NCI-H748 (cell line): ENCODE data around the gene SLC25A42.

Experiments used
- DNase-seq: peaks from one replicate; lab custom pipeline; 2025; ENCODE audit not compliant: unreplicated experiment; lab: John Stamatoyannopoulos, UW

SLC25A42 gene

DNA sequence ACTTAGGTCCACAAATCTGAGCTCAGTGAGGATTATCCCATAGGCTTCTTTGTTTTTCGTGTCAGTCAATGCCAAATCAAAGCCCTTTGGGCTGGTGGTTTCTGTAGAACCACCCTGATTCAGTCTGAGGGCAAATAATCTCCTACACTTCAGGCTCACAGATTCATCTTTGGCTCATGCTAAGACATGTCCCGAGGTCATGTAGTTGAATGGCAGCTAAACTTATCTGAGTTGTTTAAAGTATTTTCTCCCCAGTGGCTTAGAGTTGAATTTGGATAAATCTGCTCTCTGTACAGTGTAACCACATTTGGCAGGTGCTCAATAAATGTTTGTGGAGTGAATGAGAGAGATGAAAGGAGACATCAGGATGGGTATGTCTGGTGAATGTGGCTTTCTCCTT, 13.1 kb upstream of the SLC25A42 start:
- DNase-seq = no peak

DNA sequence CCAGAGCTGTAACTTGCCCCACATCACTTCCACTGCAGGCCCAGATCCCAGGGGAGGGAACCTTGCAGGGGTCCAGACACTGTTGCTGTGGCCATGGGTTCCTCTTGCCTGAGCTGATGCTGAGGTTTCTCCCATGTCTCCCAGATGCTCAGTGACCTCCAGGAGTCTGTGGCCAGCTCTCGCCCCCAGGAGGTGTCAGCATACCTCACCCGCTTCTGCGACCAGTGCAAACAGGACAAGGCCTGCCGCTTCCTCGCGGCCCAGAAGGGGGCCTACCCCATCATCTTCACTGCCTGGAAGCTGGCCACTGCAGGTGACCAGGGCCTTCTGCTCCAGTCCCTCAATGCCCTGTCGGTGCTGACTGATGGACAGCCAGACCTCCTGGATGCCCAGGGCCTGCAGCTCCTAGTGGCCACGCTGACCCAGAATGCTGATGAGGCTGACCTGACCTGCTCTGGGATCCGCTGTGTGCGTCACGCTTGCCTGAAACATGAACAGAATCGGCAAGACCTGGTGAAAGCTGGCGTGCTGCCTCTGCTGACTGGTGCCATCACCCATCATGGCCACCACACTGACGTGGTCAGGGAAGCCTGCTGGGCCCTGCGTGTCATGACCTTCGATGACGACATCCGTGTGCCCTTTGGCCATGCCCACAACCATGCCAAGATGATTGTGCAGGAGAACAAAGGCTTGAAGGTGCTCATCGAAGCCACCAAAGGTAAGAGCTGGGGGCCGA, 12.1 kb upstream of the SLC25A42 start:
- DNase-seq = no peak

DNA sequence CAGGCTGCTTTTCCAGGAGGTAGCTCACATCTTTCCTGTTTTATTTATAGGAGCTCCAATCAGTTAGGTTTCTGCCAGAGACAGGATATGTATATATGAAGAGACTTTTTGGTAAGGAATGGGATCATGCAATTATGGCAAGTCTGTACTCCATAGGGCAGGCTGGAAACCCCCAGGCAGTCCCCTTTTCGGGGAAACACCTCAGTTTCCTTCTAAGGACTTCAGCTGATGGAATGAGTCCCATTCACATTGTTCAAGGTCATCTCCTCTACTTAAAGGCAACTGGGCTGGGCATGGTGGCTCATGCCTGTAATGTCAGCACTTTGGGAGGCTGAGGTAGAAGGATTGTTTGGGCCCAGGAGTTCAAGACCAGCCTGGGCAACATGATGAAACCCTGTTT, 10.9 kb upstream of the SLC25A42 start:
- no peak for DNase-seq

DNA sequence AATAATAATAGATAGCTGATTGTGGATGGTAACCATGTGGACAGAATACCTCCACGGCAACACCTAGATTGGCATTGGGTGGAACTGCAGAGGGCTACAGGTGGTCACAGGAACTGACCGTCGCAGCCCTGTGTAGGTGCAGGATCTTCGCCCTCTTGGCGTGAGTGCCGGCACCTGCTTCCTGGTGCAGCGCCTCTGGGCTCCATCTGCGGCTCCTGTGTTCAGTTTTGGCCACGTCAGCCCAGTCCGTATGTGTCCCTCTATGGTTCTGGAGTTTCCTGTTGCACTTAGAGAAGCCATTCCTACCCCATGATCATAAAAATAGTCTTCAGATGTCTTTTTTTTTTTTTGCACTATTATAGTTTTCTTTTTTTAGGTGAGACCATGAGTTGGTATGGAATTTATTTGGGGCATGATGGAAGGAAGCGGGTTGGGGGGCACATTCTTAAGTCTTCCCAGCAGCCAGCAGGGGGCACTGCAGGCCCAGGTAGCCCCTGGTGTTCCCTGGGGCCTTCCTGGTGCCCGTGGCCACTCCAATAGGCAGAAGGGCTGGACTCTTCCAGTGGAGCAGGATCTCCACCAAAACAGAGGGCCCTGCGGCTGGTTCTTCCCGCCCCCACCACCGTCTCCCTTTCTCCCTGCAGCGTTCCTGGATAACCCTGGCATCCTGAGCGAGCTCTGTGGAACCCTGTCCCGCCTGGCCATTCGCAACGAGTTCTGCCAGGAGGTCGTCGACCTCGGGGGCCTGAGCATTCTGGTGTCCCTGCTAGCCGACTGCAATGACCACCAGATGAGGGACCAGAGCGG, 10.1 kb upstream of the SLC25A42 start:
- peak; percentile 31 for DNase-seq

DNA sequence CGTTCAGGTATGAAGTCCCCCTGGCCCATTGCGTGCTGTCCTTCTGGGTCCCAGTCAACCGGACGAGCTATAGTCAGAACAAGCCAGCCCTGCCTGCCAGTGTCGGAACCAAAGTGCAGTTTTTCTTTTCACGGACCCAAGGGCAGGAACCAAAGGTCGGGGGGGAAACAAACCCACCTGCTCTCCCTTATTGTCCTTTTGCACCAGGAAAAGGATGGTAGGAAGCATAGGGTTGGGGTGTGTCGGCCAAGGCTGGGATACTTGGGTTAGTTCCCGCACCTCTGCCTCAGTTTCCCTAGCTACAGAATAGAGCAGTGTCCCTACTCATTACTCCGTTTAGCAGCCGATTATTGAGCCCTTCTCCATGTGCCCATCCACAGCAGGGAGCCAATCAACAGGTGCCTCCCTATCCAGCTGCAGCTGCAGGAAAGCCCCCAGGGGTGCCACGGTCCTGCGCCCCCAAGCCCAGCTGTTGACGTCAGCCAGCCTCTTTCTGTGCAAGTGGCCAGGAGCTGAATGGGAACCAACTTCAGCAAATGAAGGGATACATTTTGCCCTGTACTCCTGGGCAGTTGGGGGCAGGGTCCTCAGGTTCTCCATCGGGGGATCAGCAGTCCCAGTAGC, 9.4 kb upstream of the SLC25A42 start:
- DNase-seq = no peak

DNA sequence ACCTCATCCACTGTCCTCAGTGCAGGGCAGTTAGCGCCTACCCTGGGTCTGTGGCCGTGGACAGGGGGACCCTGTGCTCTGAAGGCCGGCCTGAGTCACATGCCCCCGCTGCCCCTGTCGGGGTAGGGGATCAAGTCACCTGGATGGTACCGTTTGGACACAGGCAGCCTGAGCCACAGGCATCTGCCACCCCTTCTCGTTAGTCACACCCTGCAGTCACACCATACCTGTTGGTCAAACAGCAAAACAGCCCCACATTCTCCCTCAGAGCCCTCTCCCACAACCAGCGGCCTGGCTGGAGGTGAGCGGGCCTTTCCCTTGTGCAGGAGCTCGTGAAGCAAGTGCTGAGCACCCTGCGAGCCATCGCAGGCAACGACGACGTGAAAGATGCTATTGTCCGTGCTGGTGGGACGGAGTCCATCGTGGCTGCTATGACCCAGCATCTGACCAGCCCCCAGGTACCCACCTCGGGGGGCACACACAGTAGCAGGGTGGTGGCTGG, 8.8 kb upstream of the SLC25A42 start:
- no peak for DNase-seq

DNA sequence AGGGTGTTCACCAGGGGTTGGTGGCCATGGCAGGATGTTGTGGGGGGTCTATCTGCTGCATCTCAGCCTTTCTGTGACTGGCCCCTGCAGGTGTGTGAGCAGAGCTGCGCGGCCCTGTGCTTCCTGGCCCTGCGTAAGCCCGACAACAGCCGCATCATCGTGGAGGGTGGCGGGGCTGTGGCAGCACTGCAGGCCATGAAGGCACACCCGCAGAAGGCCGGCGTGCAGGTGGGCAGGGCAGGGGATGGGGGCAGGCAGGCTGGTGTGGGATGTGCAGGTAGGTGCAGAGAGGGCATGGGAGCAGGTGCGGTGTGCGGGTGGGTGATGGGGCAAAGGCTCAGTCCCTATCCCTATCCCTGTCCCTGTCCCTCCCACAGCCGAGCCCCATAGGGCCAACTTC, 8.1 kb upstream of the SLC25A42 start:
- no peak for DNase-seq

DNA sequence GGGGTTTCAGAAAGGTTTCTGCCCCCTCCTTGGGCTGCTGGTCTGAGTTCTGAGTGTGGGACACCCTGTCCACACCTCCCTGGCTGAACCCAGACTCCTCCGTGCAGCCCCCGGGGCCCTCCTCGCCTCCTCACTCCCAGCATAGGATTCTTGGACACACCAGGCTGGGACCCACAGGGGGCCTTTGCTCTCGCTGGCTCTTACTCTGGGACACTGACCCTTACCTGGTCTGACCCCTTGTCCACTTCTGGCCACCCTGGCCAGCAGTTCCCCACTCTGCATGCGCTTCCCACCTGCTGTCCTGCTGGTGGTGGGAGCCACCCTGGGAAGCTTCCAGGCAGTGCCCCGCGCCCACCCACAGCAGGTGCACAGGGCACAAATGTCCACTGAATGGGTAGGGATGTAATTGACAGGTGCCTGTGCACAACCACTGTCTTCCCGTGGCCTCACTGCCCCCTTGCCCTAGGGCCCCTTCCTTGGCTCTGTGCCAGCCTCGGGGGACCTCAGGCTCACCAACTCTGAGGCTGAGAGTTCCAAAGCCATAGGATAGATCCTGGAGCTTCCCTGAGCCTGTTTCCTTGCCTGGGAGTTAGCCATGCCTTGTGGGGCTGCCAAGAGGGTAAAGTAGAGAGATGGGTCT, 7.0 kb upstream of the SLC25A42 start:
- DNase-seq = no peak

DNA sequence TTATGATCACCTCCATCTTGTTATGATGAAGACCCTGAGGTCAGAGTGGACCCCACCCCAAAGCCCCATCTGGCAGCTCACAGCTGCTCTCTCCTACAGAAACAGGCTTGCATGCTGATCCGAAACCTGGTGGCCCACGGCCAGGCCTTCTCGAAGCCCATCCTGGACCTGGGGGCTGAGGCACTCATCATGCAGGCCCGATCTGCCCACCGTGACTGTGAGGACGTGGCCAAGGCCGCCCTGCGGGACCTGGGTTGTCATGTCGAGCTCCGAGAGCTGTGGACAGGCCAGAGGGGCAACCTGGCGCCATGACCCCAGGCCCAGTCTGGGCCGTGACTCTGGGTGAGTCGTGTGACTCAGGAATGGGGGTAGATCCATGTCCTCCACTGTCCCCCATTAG, 6.5 kb upstream of the SLC25A42 start:
- no peak for DNase-seq

DNA sequence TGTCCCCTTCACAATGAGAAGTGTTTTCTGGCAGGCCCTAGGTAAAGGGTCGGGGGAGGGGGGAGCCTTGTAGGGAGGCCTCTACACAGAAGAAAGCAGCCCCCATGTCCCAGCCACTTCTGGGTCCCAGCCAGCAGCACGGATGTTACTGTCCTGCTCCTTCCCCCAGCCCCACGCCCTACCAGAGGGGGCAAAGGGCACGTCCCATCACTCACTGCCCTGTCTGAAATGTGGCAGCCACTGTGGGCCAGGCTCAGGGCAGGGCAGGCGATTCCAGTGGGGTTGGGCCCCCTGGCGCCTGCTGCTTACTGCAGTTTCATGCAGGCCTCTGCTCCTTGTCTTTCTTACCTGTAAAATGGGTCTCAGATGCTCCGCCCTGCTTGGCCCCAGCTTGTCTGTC, 6.1 kb upstream of the SLC25A42 start:
- no peak for DNase-seq

DNA sequence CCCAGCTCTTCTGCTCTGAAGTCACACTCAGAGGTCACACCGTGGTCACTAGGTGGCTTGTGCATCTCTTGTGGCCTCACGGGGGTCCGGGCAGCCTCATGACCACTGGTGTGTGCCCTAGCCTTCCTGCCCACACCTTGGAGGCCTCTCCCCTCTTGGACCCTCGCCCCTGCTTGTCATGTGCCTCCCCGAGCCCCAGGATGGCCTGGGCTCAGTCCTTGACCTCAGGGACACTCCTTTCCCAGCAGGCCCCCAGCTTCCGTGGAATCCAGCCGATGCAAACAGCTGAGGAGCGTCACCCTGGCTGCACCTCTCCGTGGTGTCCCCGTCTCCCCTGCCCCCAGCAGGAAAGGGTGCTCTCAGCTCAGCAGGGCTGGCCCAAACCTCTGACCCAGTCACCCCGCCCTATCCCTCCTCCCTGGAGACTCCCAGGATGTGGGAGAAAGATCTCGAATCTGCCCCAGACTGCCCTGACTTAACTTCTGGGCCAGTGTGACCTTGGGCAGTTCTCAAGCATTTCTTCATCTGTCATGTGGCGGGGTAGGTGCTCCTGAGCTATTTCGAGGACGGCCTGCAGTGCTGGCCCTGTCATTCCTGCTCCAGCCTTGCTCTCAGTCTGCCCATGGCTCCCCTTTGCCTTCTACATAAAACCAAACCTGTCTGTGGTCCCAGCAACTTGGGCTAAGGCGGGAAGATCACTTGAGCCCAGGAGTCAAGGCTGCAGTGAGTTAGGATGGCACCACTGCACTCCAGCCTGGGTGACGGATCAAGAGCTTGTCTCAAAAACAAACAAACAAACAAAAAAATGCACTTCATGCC, 4.6 kb upstream of the SLC25A42 start:
- no peak for DNase-seq

DNA sequence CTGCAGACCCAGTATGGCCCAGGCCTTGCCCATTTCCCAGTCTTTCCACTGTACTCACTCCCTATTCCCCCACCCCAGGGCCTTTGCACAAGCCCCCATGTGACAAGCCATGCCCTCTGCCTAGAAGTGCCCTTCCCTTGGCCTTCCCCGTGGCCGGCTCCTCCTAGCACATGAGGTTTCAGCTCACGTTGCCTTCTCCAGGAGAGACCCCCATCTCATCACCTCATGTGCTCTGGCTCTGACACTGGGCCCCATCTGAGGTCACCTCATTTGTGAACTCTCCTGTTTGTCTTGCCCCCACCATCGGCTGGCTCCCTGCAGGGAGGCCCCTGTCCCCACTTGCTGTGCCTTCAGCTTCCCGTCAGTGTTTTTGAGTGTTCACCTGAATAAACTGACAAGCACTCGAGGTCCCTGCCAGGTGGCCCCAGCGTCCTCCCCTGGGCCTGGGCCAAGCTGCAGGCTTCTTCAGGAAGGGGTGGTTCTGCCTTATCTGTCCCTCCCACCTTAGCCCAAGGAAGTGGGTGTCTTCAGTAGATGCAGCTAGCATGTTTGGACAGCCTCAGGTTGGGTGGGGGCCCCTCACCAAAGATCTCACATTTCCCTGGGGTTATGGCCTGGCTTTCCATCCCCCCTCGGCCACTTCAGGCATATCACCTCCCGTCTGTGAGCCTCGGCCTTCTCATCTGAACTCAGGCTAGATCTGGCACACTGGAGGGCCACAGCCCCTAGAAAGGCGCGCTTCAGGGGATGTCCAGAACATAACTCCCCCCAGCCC, 3.8 kb upstream of the SLC25A42 start:
- DNase-seq = no peak

DNA sequence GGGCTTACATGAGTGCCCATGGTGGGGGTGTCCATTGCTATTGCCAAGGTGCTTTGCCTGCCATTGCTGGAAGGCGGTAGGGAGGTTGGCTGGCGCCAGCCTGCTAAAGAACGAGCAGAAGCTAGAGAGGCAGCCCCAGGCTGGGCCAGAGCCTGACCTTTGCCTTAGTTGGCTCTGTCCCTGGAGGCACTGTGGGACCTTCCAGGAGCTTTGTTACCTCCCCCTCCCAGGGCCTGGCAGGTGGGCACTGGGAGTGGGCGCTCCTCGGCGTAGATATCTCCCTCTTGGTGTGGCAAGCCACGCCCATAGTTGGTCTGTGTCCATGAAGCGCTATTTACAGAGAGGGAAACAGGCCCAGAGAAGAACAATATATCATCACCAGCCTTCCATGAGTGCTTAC, 2.3 kb upstream of the SLC25A42 start:
- DNase-seq = no peak

DNA sequence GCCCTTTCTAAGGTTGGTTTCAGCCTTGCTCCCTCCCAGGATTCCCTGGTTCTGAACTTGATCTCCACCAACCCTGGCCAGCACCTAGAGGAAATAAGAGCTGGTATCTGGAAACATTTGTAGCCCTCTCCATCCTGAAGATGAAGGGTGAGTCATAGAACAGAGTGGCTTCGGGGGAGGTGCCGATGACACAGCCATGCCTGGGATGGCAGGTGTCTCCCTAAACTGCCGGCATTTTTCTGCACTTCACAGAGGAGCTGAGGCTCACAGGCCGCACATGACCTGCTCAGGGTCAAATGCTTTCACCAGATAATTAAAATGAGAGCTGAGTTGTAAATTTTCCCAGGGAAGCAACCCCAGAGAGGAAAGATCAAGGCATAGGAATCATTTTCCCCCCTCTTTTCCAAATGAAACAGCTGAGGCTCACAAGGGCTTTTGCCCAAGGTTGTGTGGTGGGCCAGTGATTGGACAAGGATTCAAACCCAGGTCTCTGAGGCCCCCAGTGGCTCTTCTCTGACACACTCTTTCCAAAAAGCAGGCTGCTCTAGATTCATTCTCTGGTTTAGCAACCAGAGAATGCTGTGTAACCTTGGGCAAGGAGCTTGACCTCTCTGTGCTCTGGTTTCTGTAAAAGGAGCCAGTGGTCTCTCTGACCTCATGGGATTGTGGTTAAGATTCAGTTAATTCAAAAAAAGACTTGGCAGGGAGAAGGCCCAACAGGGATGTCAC, 1.2 kb upstream of the SLC25A42 start:
- no peak for DNase-seq

DNA sequence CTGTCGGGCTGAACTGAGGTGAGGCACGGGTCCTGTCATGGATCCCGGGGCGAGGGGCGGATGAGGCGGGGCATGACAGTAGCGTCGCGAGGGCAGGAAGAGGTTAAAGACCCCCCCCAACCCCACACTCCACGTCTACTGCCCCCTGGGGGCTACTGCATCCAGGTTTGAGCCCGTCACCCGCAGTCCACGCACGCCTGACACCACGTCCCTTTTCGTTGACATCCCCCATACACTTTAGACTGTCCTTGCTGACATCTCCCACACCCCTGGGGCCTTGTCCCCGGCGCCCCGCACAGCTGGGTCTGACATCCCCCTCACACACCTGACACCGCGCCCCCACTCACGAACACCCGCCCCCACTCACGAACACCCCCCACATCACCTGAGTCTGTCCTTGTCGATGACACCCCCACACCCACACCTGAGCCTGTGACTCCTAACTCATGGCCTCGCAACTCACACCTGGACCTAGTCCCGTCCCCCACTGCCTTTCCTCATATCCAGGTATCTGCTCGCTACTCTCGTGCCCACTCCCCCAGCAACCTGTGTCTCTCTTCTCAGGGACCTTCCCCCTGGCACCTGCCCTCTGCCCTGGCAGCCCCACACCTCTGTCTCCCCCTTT, 416 bp downstream of the SLC25A42 start:
- DNase-seq = no peak

DNA sequence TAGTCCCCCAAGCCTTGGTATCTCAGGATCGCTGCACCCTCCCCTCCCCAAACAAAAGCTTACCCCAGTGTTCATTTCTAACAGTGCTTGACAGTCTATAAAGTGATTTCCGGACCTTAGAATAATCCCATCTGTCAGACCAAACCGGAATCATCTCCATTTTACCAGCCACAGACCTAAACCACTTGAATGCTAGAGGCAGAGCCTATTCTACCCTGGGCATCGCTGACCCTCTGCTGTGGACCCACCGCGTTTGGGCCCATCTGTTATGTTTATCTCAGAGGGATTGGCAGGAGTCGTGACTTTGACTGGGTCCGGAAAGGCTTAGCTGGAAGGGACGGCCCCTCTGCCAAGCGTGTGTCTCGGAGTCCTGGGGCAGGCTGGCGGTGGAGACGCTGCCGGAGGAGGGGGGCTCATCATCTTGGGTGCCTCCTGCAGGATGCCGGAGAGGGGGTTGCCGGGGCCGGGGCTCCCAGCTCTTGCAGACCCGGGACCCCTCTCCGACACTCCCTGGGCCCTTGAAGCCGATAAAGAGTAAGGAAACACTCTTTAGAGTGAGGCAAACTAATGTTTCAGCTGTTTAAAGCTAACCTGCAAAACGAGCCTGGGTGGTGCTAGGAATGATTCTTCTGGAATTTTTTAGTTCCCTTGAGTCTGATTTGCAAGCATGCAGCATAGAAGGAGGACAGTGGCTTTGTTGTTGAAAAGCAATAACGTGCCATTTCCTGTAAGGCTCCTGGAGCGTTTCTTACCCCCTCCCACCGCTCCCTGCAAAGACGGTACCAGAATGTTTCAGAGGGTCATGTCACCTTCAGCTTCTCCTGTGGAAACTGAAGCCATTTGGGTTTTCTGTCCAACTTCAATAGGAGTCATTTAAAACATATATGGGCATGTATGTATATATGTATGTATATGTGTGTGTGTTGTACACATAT, 1.3 kb downstream of the SLC25A42 start:
- peak; percentile 3 for DNase-seq

DNA sequence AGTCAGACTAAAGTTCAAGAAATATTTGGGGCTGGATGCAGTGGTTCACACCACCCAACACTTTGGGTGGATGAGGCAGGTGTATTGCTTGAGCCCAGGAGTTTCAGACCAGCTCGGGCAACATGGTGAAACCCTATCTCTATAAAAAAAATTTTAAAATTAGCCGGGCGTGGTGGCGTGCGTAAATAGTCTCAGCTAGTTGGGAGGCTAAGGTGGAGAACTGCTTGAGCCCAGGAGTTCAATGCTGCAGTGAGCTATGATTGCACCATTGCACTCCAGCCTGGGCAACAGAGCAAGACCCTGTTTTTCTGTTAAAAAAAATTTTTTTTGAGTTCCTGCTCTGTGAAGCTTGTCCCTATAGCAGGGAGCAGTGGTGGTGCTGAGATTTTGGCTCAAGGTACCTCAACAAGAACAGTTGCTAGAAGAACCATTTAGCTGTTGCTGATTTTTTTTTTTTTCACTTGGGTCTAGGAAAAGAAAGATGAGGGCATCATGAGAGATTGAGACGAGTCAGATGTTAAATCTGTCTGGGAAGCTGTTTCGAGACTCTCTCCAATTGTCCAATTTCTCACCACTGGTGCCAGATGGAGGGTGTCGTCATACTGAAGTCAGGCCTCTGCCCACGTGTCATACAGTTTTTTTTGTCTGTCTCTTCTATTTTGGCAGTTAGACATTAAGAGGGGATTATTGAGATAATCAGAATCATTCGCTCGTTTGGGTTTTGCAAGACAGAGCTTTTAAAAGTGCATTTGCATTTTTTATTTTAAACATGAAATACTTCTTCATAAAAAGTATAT, 3.7 kb downstream of the SLC25A42 start:
- no peak for DNase-seq
